Measurements from ENCODE around the gene GPATCH8.

The GPATCH8 gene

GRCh38 chr17:44351961-44352827 is 151.0 kb downstream of the GPATCH8 start:
- DNase-seq = no peak

GRCh38 chr17:44351464-44351863 is 151.7 kb downstream of the GPATCH8 start:
- DNase-seq = no peak

- peak; percentile 83 for DNase-seq
Observed at GRCh38 chr17:44350733-44351226, 152.4 kb downstream of the GPATCH8 start.

GRCh38 chr17:44349553-44350070 is 153.6 kb downstream of the GPATCH8 start:
- no peak for DNase-seq

- DNase-seq = no peak
Observed at GRCh38 chr17:44348988-44349364, 154.2 kb downstream of the GPATCH8 start.

GRCh38 chr17:44348234-44348987 is 154.8 kb downstream of the GPATCH8 start:
- peak; percentile 37 for DNase-seq

Data from activated CD4-positive, alpha-beta T cell treated with anti-CD3 and anti-CD28 coated beads, Interleukin-2, Interleukin-6, amounts not matched to agents 100 ng/mL and 50 ng/mL, durations not matched to agents 16 hours and 8 hours (primary cell).